H54 (cell line): ENCODE measurements around the gene TPRG1.

Experiments
- DNase-seq: peaks from one replicate; pipeline ENCODE4 v3.0.0; 2011; ENCODE audit warnings: low spot score, mixed read lengths; ENCODE audit not compliant: insufficient read length
- FAIRE-seq: peaks from 3 replicates; lab custom pipeline; 2011; peaks lifted over from hg19 to GRCh38; lab: Jason Lieb, UNC
- POLR2A ChIP-seq: IDR thresholded peaks from 2 replicates; pipeline ENCODE4 v1.6.1; 2011; ENCODE audit warnings: low read depth, mild to moderate bottlenecking, low read length

TPRG1 gene

DNA sequence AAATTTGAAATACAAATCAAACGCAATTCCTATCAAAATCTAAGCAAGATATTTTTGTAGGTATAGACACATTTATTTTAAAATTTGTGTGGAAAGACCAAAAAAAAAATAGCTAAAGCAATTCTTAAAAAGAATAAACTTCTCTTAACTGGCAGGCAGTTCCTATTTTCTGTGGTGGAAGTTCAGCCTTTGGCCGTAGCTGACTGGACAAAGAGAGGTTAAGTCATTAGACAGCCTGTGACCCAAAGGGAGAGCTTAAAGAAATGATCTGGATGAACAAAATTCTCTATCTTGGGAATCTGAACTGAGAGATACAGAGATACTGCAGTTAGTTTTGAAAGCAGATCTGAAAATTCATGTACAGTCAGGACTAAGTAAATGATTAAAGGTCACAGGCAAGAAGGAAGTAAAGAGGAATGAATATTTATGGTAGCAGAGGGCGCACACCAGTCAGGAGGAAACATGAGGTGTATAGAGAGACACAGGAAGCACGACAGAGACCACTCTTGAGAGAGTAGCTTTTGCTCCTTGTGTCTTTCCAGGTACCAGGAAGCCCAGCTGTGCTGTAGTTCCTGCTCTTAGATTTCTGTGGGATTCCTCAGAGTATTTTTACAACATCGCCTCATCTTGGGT is 57.5 kb downstream of the TPRG1 start:
- TF ChIP-seq POLR2A = no peak
- DNase-seq = no peak
- FAIRE-seq = peak; percentile 30

DNA sequence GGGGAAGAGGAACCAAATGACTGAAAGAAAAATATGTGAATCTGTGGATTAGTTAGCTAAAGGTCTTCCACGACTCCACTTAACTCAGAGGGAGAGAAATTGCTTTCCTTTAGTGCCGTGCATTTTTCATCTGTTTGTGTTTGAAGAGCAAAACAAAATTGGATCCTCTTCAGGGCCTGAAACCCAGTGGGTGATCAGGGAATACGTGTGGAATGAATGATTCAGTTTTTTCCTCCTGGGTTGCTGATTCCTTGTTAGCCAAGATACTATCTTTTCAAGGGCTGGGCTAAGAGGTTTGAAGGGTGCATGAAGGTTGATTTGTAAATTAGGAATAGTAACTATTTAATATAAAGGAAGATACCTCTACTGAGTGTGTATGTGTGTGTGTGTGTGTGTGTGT is 61.0 kb downstream of the TPRG1 start:
- TF ChIP-seq POLR2A = no peak
- peak; percentile 72 for FAIRE-seq
- no peak for DNase-seq

DNA sequence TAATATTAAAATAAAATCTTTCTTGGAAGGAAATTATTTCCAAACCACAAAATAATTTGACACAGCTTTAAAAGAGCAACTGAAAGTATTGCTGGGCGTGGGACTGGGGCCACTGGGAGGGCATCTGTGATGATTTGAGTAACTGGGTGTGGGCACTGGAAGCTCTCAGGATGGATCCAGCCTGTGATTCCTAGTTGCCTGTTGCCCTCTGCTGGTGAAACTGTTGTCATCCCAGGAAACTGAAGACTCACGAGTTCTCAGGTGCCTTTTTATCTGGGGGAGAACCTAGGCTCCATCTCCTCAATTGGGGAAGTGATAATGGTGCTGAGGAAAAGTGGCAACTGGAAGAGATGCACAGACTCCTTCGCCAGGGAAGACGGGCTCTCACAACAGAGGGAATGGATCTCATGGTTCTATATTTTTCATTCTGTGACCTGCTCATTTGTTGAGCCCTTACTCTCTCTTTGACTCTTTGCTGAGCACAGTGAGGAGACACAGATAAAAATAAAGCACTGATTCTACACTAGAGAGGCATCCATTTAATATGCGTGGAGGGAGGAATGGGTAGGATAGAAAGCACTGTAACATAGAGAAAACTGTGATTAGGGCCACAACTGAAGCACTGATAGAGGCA is 61.6 kb downstream of the TPRG1 start:
- FAIRE-seq = peak; percentile 99
- no peak for TF ChIP-seq POLR2A
- peak; percentile 54 for DNase-seq

DNA sequence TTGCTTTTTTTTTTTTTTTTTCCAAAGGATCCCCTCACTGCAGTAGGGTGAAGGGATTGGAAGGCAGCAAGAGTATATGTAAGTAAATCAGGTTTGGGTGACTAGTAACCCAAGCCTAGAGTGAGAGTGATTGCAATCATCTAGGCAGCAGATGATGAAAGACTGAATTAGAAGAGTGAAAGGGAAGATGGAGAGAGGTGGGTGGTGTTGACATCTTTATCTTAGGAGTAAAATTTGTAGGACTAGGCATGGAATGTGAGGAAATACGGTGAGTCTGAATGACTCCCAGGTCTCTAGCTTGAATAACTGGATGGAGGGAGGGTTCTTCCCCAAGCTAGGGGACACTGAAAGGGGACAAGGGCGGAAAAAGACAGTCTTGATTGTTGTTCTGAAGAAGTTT is 63.4 kb downstream of the TPRG1 start:
- TF ChIP-seq POLR2A = no peak
- no peak for FAIRE-seq
- DNase-seq = no peak

DNA sequence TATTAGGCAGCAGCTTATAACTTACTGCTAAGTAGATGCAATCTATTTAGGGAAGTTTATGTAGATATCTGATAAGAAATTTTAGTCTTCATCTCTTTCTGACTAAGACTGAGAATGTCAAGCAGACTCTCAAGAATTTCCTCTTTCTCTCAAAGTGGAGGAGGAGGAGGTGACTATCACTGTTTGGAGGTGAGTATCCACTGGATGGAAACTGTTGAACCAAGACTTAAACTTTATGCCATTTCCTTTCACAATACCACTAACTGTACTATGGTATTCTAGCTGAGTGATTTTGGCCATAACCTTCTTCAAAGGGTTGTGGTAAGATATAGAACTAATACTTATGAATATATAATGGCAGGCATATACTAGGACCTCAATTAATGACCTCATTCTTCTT is 64.6 kb downstream of the TPRG1 start:
- FAIRE-seq = no peak
- no peak for DNase-seq

DNA sequence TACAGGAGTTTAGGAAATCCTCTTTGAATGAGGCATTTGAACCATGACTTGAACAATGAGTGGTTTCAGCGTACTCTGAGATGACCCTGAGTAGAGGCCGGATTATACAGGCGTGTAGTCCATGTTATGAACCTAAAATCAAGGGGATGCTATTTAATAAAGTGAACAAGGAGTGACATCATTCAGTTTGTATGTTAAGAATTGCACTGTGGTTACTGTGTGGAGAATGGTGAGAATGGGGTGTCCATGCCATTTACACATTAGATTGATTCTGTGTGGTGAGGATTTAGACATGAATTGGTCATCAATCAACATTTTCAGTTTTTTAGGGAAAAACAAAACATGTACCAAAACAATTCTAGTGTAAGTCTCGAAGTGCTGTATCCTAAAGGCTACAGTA is 65.8 kb downstream of the TPRG1 start:
- no peak for TF ChIP-seq POLR2A
- FAIRE-seq (peak; percentile 80), DNase-seq (no peak)

More for the DNA sequence above, 64.6 kb downstream of the TPRG1 start:
- TF ChIP-seq POLR2A = no peak

DNA sequence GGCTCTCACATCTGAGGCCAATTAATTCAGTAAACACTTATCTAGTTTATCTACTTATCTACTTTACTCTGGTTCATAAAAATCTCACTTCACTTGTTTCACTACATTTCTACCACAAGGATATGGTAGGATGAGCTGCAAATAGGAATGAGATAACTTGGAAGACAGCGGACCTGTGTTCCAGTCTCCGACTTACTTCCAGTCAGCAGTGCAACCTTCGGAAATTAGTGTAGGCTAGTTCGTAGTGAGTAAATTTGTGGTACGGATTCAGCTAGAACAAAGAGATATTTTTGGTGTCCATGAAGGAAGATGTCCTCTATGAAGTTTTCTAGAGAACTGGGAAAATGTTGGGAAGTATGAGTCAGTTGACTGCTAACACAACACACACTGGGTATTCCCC is 66.3 kb downstream of the TPRG1 start:
- no peak for TF ChIP-seq POLR2A
- FAIRE-seq (peak; percentile 23), DNase-seq (no peak)

DNA sequence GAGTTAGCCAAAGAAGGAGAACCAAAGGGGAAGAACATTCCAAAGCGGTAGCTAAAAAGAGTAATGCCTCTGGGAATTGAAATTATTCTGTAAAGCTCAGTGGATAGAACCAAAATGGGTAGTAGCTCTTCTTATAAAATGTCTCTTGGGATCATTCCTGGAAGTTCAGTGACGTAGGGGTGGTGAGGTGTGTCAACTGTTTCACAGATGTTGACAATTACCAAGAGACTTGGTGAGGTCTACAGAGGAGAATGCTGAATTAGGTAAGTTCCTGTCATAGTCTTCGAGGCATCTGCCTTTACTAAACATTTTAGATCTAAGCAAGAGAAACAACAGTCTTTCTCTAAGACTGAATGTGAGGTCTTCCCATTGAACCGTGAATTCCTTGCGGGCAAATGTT is 67.8 kb downstream of the TPRG1 start:
- FAIRE-seq = no peak
- TF ChIP-seq POLR2A = no peak
- no peak for DNase-seq

DNA sequence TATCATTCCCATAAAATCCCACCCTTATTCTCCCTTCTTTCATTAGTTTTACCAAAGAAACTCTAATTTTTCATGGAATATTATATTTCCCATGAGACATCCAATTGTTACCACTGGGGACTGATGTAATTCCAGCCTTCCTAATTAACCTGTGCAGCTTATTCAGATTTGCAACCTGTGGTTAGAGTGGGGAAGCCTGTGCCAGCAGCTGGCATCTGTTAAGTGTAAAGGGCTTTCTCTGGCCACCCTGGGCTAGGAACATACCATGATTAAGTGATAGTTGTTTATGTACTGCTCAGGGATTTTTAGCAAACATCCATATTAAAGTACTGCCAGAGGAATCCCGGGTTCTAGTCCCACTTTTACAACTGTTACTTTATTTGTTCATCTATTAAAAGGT is 78.2 kb downstream of the TPRG1 start:
- FAIRE-seq = no peak
- no peak for TF ChIP-seq POLR2A
- no peak for DNase-seq

DNA sequence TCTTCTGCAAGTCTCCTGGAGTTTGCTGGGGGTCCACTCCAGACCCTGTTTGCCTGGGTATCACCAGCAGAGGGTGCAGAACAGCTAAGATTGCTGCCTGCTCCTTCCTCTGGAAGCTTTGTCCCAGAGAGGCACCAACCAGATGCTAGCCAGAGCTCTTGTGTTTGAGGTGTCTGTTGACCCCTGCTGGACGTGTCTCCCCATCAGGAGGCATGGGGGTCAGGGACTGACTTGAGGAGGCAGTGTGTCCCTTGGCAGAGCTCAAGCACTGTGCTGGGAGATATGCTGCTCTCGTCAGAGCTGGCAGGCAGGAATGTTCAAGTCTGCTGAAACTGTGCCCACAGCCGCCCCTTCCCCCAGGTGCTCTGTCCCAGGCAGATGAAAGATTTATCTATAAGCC is 86.5 kb downstream of the TPRG1 start:
- no peak for TF ChIP-seq POLR2A
- no peak for FAIRE-seq
- DNase-seq = no peak

DNA sequence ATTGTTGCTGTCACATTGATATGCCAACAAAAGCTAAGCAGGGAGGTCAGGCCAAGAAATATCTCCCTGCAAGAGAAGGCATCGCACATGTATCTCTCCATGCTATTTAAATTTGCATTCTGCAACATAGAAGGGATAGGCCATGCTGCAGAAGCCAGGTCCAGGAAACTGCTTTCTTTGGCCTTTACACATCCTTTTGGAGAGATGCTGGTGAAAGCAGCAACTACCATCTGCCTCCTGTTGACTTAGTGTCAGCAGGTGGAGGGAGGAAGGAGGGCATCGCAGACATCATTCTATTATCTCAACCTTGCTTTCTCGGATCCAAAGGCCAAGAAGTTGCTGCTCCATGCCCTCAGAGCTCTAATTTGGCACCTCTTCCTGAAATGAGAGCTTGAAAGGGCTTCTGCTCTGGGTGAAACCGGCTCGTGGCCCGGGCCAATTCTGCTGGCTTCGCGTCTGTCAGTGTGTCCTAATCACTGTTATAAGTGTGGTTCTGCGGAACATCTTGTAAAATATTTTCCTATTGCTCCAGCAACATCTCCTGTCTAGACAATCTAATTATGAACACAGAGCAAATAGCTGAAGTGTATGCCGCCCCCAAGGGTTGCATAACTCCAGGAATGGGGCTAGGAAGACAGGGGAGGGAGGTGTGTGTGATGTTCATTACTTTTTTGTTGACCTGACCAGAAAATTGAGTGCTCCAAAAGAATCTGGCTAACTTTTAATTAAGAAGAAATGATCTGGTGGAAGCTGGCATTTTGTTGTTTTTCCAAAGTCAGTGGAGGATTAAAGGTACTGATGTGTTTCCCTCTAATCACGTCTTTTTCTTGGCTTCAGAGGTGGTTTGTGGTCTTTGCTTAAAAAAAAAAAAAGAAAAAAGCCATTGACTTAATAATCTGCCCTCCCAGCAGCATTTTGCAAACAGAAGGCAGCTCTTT is 89.1 kb downstream of the TPRG1 start:
- FAIRE-seq = no peak
- no peak for DNase-seq
- TF ChIP-seq POLR2A = no peak

DNA sequence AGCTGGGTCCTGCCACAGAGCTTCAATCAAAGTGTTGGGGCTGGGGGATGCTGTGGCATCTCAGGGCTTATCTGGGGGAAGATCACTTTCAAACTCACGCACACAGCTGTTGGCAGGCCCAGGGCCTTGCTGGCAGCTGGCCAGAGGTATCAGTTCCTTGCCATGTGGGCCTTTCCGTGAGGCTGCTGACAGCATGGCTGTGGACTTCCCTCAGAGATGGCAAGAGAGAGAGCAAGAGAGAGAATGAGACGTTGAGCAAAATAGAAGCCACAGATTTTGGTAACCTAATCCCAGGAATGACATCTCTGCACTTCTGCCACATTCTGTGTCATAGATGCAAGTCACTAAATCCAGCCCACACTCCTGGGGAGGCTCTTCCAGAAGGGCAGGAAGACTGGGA is 91.0 kb downstream of the TPRG1 start:
- no peak for DNase-seq
- no peak for TF ChIP-seq POLR2A
- FAIRE-seq = no peak

DNA sequence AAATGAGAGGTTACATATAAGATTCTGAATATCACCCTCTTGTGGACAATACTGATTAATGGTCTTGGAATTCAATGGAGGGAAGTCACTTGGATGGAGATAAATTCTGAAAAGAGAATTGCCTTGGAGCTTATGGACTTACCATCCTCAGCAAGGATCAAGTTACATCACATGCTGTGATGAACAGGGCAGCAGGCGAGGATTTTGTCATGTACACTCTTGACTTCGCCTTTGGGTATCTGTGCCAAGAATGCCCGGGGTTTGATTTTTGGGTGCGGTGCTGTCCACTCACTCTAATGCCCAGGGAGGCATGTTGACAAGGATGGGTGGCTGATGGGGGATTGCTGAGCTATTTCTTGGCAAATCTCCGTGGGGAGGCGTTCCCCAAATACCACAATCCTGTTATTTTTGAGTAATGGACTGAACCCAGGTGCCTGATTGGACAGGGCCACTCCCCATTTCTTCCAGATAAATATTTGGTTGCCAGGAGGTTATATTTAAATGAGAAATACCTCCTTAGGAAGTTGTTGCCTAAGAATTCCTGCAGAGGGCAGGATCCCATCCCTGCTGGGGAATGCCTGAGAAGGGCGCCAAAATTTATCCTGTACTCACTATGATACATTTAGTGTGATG is 96.3 kb downstream of the TPRG1 start:
- DNase-seq = peak; percentile 41
- peak; percentile 97 for FAIRE-seq
- TF ChIP-seq POLR2A = no peak

DNA sequence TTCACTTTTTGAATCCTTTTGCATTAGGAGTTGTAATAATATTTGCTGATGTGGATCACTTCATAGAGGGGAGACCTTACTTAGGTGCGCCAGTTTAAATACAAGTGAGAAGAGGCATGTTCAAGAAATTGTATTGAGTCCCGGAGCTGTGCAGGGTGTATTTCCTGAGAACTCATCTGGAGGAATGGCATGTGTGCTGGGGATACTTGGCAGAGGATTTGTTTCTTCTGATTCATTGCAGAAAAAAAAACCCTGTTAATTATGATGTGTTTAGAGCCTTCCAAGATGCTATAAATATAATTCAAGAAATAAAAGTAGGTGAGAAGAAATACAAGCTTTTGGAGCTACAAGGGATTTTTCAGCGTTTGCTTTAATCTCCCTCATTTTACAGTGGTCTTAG is 97.6 kb downstream of the TPRG1 start:
- FAIRE-seq (no peak), DNase-seq (no peak)
- TF ChIP-seq POLR2A = no peak
